ENCODE measurements around the gene REG4. TPM values are rescaled to one million over a fixed set of nuclear protein-coding genes. Genes with fewer than 3 reads are reported as not detected.
"Not testable (repeated sequence)": the region's sequence is repeated elsewhere in the genome, so short reads cannot be mapped to it uniquely, and the experiment has no call there.

REG4 gene
- total and polyA plus RNA-seq, 9 donors: 0.36 to 2.4 TPM; not detected in 7

GRCh38 chr1:119794230-119794875, 16.9 kb downstream of the REG4 start:
- WGBS, 3 donors: 45 to 59% (median 57%) methylated on average over 8 of the region's 8 CpGs
- DNase-seq: no peak

GRCh38 chr1:119791377-119791776, 19.9 kb downstream of the REG4 start:
- DNase-seq: no peak
- Histone ChIP-seq H3K9me3 (no peaks in the 10 kb centered on the region), H3K27me3 (no peaks in the 10 kb centered on the region), H3K27ac (no peak overlapping the region), H3K4me3 (no peak overlapping the region), H3K36me3 (no peaks in the 10 kb centered on the region), H3K4me1 (ENCODE audit: insufficient read depth) (no peaks in the 10 kb centered on the region)
- intact Hi-C loops (cut with DNase I): no loop called here
- 90 to 97% (median 92%) methylated on average over 4 of the region's 4 CpGs for WGBS, 3 donors
- no peak for TF ChIP-seq CTCF (IDR thresholded peaks at IDR 0.05)
- no peak for TF ChIP-seq EP300 (IDR thresholded peaks at IDR 0.05)
- TF ChIP-seq POLR2A (IDR thresholded peaks at IDR 0.05): no peak

More at GRCh38 chr1:119794230-119794875, 16.9 kb downstream of the REG4 start:
- Histone ChIP-seq H3K27me3 (no peaks in the 10 kb centered on the region), H3K36me3 (no peaks in the 10 kb centered on the region), H3K4me1 (ENCODE audit: insufficient read depth) (no peaks in the 10 kb centered on the region), H3K27ac (no peak overlapping the region), H3K4me3 (no peak overlapping the region), H3K9me3 (no peaks in the 10 kb centered on the region)
- TF ChIP-seq CTCF (IDR thresholded peaks at IDR 0.05) (no peak), POLR2A (IDR thresholded peaks at IDR 0.05) (no peak), EP300 (IDR thresholded peaks at IDR 0.05) (no peak)
- intact Hi-C loops (cut with DNase I): no loop called here

- no peaks in the 10 kb centered on the region for H3K36me3 ChIP-seq
- intact Hi-C loops (cut with DNase I): no loop called here
- no peaks in the 10 kb centered on the region for H3K27me3 ChIP-seq
- H3K9me3 ChIP-seq: no peaks in the 10 kb centered on the region
- H3K4me3 ChIP-seq: no peak overlapping the region
- DNase-seq: no peak
- no peak overlapping the region for H3K27ac ChIP-seq
- 70 to 76% (median 74%) methylated on average over 9 of the region's 9 CpGs for WGBS, 3 donors
- no peaks in the 10 kb centered on the region for H3K4me1 ChIP-seq (ENCODE audit: insufficient read depth)
- TF ChIP-seq EP300 (IDR thresholded peaks at IDR 0.05) (no peak), POLR2A (IDR thresholded peaks at IDR 0.05) (no peak), CTCF (IDR thresholded peaks at IDR 0.05) (no peak)
Measured at GRCh38 chr1:119790451-119791198, 20.6 kb downstream of the REG4 start.

DNA sequence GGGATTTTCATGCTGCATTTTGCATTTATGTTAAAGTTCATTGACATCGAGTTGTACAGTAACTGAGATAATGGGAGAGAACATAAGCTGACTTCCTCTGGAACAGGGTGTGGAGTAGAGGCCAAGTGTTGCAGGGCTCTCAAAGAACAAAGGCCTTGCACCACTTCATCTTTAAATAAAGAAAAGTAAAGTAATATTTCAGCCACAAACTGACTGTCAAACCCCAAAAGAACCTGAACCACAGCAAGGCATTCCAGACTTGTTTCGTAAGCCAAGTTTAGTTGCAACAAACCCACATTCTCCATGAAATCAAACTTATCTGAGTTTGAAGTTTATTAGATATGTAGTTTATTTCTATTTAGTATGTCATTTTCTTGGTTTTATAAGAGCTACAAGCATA, 23.5 kb downstream of the REG4 start:
- DNase-seq: no peak
- intact Hi-C loops (cut with DNase I): no loop called here
- Histone ChIP-seq H3K4me3 (no peak overlapping the region), H3K36me3 (no peaks in the 10 kb centered on the region), H3K27me3 (no peaks in the 10 kb centered on the region), H3K27ac (no peak overlapping the region), H3K4me1 (ENCODE audit: insufficient read depth) (peaks cover 3% of the 10 kb centered on the region), H3K9me3 (no peaks in the 10 kb centered on the region)
- TF ChIP-seq POLR2A (IDR thresholded peaks at IDR 0.05) (no peak), CTCF (IDR thresholded peaks at IDR 0.05) (no peak)
- 55 to 58% (median 56%) methylated on average over 2 of the region's 2 CpGs for WGBS, 3 donors

- H3K36me3 ChIP-seq; H3K9me3 ChIP-seq; intact Hi-C loops (cut with DNase I); H3K4me3 ChIP-seq; H3K4me1 ChIP-seq (ENCODE audit: insufficient read depth); DNase-seq; H3K27me3 ChIP-seq; H3K27ac ChIP-seq: not testable (repeated sequence)
- WGBS, 3 donors: 62 to 72% (median 71%) methylated on average over 4 of the region's 4 CpGs
Measured at GRCh38 chr1:119786473-119787050, 24.7 kb downstream of the REG4 start.

DNA sequence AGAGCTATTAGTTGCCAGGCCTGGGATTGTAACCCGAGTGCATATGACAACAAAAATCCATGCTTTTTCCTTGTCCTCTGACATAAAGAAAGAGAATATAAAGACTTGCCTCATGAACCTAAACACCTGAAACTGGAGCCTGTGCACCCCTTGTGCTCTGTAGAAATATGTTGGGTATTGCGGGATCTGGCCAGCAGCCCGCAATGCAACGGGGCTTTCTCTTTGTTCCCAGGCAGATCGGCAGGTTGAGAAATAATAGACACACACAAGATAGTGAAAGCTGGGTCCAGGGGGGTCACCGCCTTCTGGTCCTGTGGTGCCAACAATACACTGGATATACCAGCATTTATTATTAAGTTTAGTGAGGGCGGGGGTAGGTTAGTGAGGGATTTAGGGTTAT, 25.2 kb downstream of the REG4 start:
- 79 to 89% (median 88%) methylated on average over 7 of the region's 7 CpGs for WGBS, 3 donors
- DNase-seq: not testable (repeated sequence)

More for the DNA sequence above, 25.2 kb downstream of the REG4 start:
- H3K27me3 ChIP-seq; H3K27ac ChIP-seq; H3K4me3 ChIP-seq; intact Hi-C loops (cut with DNase I); H3K4me1 ChIP-seq (ENCODE audit: insufficient read depth); H3K36me3 ChIP-seq; H3K9me3 ChIP-seq: not testable (repeated sequence)
